Common myeloid progenitor, CD34-positive (primary cell): ENCODE measurements around the gene SWI5.

Experiments
- CTCF ChIA-PET: fragments of 350-600 bp; sonication (Branson Sonifier 250); formaldehyde crosslinking; loops from one replicate; lab custom pipeline; 2021; ENCODE audit warnings: antibody characterized with exemption; lab: Charles Lee
- POLR2A ChIA-PET: fragments of 350-600 bp; sonication (Branson Sonifier 250); formaldehyde crosslinking; loops from one replicate; lab custom pipeline; 2021; ENCODE audit warnings: antibody characterized with exemption; lab: Charles Lee
- DNase-seq, 3 donors: peaks; one replicate each; pipeline versions ENCODE4 v3.0.0 to v3.0.0-alpha.2; 2013
- H3K27ac ChIP-seq, 2 experiments: 1 replicate in 1 of 2; 2 replicates in 1 of 2; pipeline ENCODE4 v1.7.0; 2013; ENCODE audit warnings: inconsistent platforms in 2 of 2, low read length in 2 of 2, mild to moderate bottlenecking in 2 of 2, low read depth in 1 of 2, moderate library complexity in 1 of 2; ENCODE audit not compliant: severe bottlenecking in 2 of 2, insufficient read depth in 1 of 2, poor library complexity in 1 of 2
- H3K27me3 ChIP-seq, 5 experiments: replicated peaks in 2 of 5; 1 replicate in 3 of 5; 2 replicates in 2 of 5; pipeline versions ENCODE4 v1.6.1 to v1.7.0; 2013; ENCODE audit warnings: low read length in 4 of 5, mild to moderate bottlenecking in 2 of 5, moderate library complexity in 2 of 5, inconsistent platforms in 1 of 5; ENCODE audit not compliant: insufficient read depth in 5 of 5, control insufficient read depth in 4 of 5
- H3K36me3 ChIP-seq, 4 experiments: 1 replicate in 2 of 4; 2 replicates in 2 of 4; pipeline versions ENCODE4 v1.6.1 to v1.7.0; 2013; ENCODE audit warnings: low read length in 3 of 4, control low read depth in 1 of 4, mild to moderate bottlenecking in 1 of 4; ENCODE audit not compliant: control insufficient read depth in 4 of 4, insufficient read depth in 4 of 4
- H3K4me1 ChIP-seq, 4 experiments: 1 replicate in 3 of 4; 2 replicates in 1 of 4; pipeline versions ENCODE4 v1.6.1 to v1.7.1; 2013; ENCODE audit warnings: low read length in 3 of 4, mild to moderate bottlenecking in 3 of 4, control low read depth in 1 of 4, inconsistent platforms in 1 of 4, moderate library complexity in 1 of 4; ENCODE audit not compliant: control insufficient read depth in 4 of 4, insufficient read depth in 4 of 4; ENCODE audit errors: control extremely low read depth in 1 of 4
- H3K4me3 ChIP-seq, 7 experiments: 1 replicate in 4 of 7; 2 replicates in 3 of 7; pipeline versions ENCODE4 v1.5.1 to v1.7.0; 2013; ENCODE audit warnings: mild to moderate bottlenecking in 7 of 7, low read length in 6 of 7, moderate library complexity in 6 of 7, inconsistent platforms in 2 of 7, low read depth in 2 of 7, control low read depth in 1 of 7; ENCODE audit not compliant: insufficient read depth in 4 of 7, control insufficient read depth in 1 of 7; ENCODE audit errors: extremely low read depth in 1 of 7
- H3K9me3 ChIP-seq, 5 experiments: 1 replicate in 4 of 5; 2 replicates in 1 of 5; pipeline versions ENCODE4 v1.6.1 to v1.7.1; 2013; ENCODE audit warnings: low read length in 4 of 5, mild to moderate bottlenecking in 2 of 5, inconsistent platforms in 1 of 5, low read depth in 1 of 5, moderate library complexity in 1 of 5; ENCODE audit not compliant: control insufficient read depth in 4 of 5, insufficient read depth in 2 of 5; ENCODE audit errors: control extremely low read depth in 1 of 5
- WGBS: methylation state at CpG from one replicate; pipeline ENCODE4 v1.1.5; 2013; ENCODE audit not compliant: insufficient coverage; 5-methylcytosine and 5-hydroxymethylcytosine counted together

The SWI5 gene

DNA sequence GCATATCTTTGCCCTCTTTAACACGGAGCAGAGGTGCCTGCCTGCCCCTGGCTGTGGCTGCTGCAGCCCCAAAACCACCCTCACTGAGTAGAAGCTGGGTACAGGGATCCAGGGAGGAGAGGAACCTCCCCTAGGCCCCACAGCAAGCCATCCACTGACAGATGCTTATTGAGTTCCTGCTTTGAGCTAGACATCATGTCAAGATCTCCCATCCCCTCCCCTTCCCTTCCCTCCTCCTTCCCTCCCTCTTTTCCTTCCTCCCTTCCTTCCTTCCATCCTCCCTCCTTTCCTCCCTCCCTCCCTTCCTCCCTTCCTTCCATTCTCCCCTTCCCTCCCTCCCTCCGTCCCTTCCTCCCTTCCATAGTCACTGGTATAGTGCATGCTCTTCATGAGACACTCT lies 29.6 kb upstream of the SWI5 start:
- ChIA-PET CTCF (interaction anchor here (1.6 kb wide), 1 partner anchor 9 kb away, joined by 4 read pairs; no protein-coding TSS in a partner anchor), POLR2A (no interaction called here)
- Histone ChIP-seq H3K9me3 (no peaks in the 10 kb centered on the region), H3K4me1 (peaks cover 3 to 61% (median 56%) of the 10 kb centered on the region in 4 experiments), H3K27ac (peak overlapping the region in 1 of 2 experiments; percentile 67), H3K4me3 (peak overlapping the region in 1 of 7 experiments; percentile 42), H3K27me3 (no peaks in the 10 kb centered on the region), H3K36me3 (no peaks in the 10 kb centered on the region)
- WGBS, result 100% methylated on average over 1 of the region's 2 CpGs
- DNase-seq, result no peak

DNA sequence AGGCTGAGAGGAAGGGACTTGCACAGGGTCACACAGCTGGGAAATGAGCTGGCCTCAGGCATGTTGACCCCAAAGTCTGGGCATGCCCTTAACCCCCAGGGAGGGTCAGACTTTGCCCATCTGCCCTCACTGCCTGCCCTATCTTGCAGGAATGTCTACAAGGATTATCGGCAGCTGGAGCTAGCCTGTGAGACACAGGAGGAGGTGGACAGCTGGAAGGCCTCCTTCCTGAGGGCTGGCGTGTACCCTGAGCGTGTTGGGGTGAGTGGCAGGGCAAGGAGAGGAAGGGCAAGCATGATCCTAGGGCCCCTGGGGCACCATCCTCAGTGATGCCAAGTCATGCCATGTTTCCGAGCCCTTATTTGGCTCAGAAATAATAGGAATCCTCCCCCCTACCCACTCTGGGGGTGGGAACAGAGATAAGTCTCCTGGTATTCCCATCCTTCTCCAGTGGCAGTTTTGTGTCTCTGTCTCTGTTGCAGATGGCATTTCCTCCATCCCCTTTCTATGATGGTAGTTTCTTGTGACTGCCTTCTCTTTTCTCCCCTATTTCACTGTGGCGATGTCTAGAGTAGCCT lies 28.8 kb upstream of the SWI5 start:
- Histone ChIP-seq H3K27me3 (no peaks in the 10 kb centered on the region), H3K27ac (no peak overlapping the region), H3K9me3 (no peaks in the 10 kb centered on the region), H3K4me1 (peaks cover 3 to 61% (median 58%) of the 10 kb centered on the region in 4 experiments), H3K4me3 (no peak overlapping the region), H3K36me3 (no peaks in the 10 kb centered on the region)
- DNase-seq, result no peak
- POLR2A ChIA-PET, result no interaction called here
- CTCF ChIA-PET, result no interaction called here
- WGBS, result 92% methylated on average over 4 of the region's 5 CpGs

DNA sequence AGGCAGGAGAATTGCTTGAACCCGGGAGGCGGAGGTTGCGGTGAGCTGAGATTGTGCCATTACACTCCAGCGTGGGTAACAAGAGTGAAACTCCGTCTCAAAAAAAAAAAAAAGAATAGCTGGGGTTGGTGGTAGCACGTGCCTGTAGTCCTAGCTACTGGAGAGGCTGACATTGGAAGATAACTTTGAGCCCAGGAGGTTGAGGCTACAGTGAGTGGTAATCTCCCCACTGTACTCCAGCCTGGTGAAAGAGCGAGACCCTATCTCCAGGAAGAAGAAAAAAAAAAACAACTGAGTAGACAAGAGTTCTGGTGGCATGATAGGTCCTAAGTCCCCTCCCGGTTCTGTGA lies 26.5 kb upstream of the SWI5 start:
- WGBS, result 41% methylated on average over 2 of the region's 8 CpGs
- Histone ChIP-seq H3K36me3 (peaks cover 0 to 3% (median 0%) of the 10 kb centered on the region in 4 experiments), H3K9me3 (no peaks in the 10 kb centered on the region), H3K27me3 (no peaks in the 10 kb centered on the region), H3K4me1 (peaks cover 3 to 42% (median 38%) of the 10 kb centered on the region in 4 experiments), H3K4me3 (peak overlapping the region in 4 of 7 experiments; percentile 49 to 75 (median 70)), H3K27ac (no peak overlapping the region)
- DNase-seq, result peak; percentile 50 to 80 (median 67)
- CTCF ChIA-PET, result interaction anchor here (1.1 to 1.2 kb wide), 3 partner anchors 10 to 43 kb away, joined by 3 read pairs; no protein-coding TSS in a partner anchor
- POLR2A ChIA-PET, result no interaction called here

DNA sequence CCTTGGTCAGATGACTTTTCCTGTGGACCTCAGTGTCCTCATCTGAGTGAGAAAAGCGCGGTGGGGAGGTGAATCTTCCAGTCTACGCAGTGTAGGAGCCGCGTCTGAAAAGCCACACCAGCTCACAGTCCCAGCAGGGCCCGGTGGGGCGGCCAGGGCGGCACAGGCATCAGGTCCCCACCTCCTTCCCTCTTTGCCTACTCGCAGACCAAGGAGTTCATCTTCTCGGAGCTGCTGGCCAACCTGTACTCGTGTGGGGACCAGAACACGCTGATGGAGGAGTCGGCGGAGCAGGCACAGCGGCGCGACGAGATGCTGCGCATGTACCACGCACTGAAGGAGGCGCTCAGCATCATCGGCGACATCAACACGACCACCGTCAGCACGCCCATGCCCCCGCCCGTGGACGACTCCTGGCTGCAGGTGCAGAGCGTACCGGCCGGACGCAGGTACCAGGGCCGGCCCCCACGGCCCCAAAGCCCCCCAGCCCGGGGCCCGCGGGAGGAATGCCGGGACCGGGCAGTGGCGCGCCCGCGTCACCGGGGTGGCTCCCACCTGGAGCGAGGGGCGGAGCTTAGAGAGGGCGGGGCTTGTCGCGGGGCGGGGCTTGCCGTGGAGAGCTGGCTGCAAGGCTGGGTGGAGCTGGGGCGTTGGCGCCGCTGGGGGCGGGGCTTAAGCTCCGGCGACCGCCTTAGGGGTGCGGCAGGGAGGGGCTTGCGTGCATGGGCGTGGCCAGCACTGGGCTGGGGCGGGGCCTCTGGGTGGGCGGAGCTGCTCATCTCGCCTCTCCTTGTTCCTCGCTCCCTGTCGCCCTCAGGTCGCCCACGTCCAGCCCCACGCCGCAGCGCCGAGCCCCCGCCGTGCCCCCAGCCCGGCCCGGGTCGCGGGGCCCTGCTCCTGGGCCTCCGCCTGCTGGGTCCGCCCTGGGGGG lies 25.9 kb upstream of the SWI5 start:
- CTCF ChIA-PET, result interaction anchor here (0.5 to 1.4 kb wide), 7 partner anchors 10 to 44 kb away, joined by 3 to 4 read pairs (median 3); no protein-coding TSS in a partner anchor

DNA sequence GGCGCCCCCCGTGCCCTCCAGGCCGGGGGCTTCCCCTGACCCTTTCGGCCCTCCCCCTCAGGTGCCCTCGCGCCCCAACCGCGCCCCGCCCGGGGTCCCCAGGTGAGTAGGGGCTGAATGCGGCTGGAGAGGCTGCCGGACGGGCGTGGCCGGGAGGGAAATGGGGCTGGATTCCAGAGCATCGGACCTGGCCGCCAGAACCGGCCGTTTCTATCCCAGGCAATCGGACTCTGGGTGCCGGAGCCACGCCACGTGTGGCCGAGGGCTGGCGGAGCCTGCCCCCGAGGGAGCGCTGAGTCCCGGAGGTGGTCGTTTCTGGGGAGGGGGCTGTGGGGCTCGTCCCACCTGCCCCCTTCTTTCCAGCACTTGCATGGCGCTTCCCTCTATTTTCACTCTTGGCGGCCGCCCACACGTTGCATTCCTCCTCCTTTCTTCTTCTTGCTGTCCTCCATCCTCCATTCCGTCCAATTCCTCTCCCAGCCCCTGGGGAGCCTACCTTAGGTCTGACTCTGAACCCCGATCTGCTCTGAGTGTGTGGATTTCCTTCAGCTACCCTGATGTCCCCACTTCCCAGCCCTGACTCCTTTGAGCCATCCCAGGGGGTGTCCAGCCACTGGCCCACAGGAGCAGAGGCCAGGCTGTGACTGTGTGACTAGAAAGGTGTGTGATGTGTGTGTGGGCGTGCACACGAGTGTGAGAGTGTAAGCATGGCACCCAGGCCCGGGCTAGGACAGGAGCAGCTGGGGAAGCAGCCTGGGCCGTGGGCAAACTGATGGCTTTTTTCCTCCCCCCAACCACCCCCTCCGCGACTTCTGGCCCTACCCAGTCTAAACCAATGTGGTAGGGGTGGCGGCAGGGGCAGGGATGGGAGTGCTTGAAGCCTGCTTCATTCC lies 25.0 kb upstream of the SWI5 start:
- 13% methylated on average over 32 of the region's 43 CpGs for WGBS
- no peaks in the 10 kb centered on the region for H3K27me3 ChIP-seq
- ChIA-PET POLR2A (interaction anchor here (0.6 kb wide), 1 partner anchor 108 kb away, joined by 5 read pairs; no protein-coding TSS in a partner anchor), CTCF (interaction anchor here (0.5 to 1.7 kb wide), 5 partner anchors 9 to 43 kb away, joined by 3 to 6 read pairs (median 4); no protein-coding TSS in a partner anchor)
- peaks cover 0 to 30% (median 25%) of the 10 kb centered on the region in 4 experiments for H3K4me1 ChIP-seq
- H3K27ac ChIP-seq, result no peak overlapping the region
- peak overlapping the region; percentile 1 to 75 (median 58) for H3K4me3 ChIP-seq
- DNase-seq, result no peak
- H3K36me3 ChIP-seq, result peaks cover 0 to 3% (median 0%) of the 10 kb centered on the region in 4 experiments
- no peaks in the 10 kb centered on the region for H3K9me3 ChIP-seq

More for the DNA sequence above, 25.9 kb upstream of the SWI5 start:
- POLR2A ChIA-PET, result interaction anchor here (0.6 kb wide), 1 partner anchor 107 kb away, joined by 5 read pairs; no protein-coding TSS in a partner anchor
- Histone ChIP-seq H3K9me3 (no peaks in the 10 kb centered on the region), H3K4me1 (peaks cover 3 to 39% (median 34%) of the 10 kb centered on the region in 4 experiments), H3K27me3 (no peaks in the 10 kb centered on the region), H3K27ac (no peak overlapping the region), H3K36me3 (peaks cover 0 to 3% (median 0%) of the 10 kb centered on the region in 4 experiments), H3K4me3 (peak overlapping the region; percentile 45 to 75 (median 58))
- 2% methylated on average over 78 of the region's 81 CpGs for WGBS
- peak; percentile 88 to 92 (median 92) for DNase-seq

DNA sequence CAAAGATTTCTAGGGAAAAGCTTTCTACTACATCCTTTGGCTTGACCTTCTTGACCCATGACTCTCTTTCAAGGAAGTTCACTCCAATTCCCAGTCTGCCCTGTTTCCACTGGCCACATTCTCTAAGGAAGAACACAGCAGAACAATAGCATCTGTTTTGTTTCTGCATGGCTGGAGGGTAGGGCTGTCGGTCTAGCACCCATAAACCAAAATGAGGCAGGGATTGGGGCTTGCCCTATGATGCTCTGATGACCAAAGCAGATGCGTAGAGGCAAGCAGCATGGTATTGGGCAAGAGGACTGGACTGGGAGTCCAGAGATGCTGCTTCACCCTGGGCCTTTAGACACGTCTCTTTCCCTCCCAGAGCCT lies 24.4 kb upstream of the SWI5 start:
- H3K4me3 ChIP-seq, result no peak overlapping the region
- no peaks in the 10 kb centered on the region for H3K27me3 ChIP-seq
- H3K4me1 ChIP-seq, result peaks cover 0 to 23% (median 19%) of the 10 kb centered on the region in 4 experiments
- WGBS, result 100% methylated on average over 3 of the region's 3 CpGs
- ChIA-PET CTCF (interaction anchor here (1.0 to 1.7 kb wide), 2 partner anchors 11 to 84 kb away, joined by 3 to 6 read pairs; no protein-coding TSS in a partner anchor), POLR2A (no interaction called here)
- DNase-seq, result no peak
- H3K36me3 ChIP-seq, result peaks cover 0 to 3% (median under 1%) of the 10 kb centered on the region in 4 experiments
- H3K27ac ChIP-seq, result no peak overlapping the region
- H3K9me3 ChIP-seq, result no peaks in the 10 kb centered on the region
